Natural killer cell (primary cell): ENCODE measurements around the gene PRMT7. TPM values are rescaled to one million over a fixed set of nuclear protein-coding genes. Genes with fewer than 3 reads are reported as not detected.
A peak's percentile ranks its signal among the peaks of the same experiment; 100 is the strongest.

Source experiments
- ATAC-seq, 3 donors: fragments of 150-1000 bp in 2 of 3; fragments of 200-7000 bp in 1 of 3; cut with Tn5 transposase; 1 replicate in 1 of 3; 2 replicates in 2 of 3; pipeline ENCODE4 v1.10.0; 2021; ENCODE audit warnings: mild to moderate bottlenecking in 2 of 3, moderate library complexity in 2 of 3
- DNase-seq, 2 donors: peaks; one replicate each; pipeline versions ENCODE4 v3.0.0 to v3.0.0-alpha.2; 2013 to 2021; ENCODE audit warnings: mixed read lengths in 1 of 2
- H3K27ac ChIP-seq: one replicate; pipeline ENCODE4 v1.5.1; 2013; ENCODE audit warnings: mild to moderate bottlenecking, low read length
- H3K27me3 ChIP-seq: one replicate; pipeline ENCODE4 v1.6.1; 2013; ENCODE audit warnings: low read length; ENCODE audit not compliant: control insufficient read depth, insufficient read depth
- H3K36me3 ChIP-seq: one replicate; pipeline ENCODE4 v1.6.1; 2013; ENCODE audit warnings: low read length; ENCODE audit not compliant: control insufficient read depth, insufficient read depth
- H3K4me1 ChIP-seq: one replicate; pipeline ENCODE4 v1.6.1; 2013; ENCODE audit warnings: low read length; ENCODE audit not compliant: control insufficient read depth, insufficient read depth
- H3K4me3 ChIP-seq: one replicate; pipeline ENCODE4 v1.5.1; 2013; ENCODE audit warnings: low read length
- H3K9me3 ChIP-seq: one replicate; pipeline ENCODE4 v1.6.1; 2013; ENCODE audit warnings: low read length; ENCODE audit not compliant: control insufficient read depth, insufficient read depth
- H3K27ac Mint-ChIP-seq, 2 donors: one replicate each; pipeline ENCODE4 v1.8.0; 2022; ENCODE audit warnings: mild to moderate bottlenecking in 2 of 2, mixed read lengths in 2 of 2, moderate library complexity in 1 of 2
- H3K27me3 Mint-ChIP-seq, 2 donors: one replicate each; pipeline ENCODE4 v1.8.0; 2022; ENCODE audit warnings: low read depth in 2 of 2, mixed read lengths in 2 of 2
- H3K36me3 Mint-ChIP-seq: one replicate; pipeline ENCODE4 v1.8.0; 2022; ENCODE audit warnings: mixed read lengths
- H3K4me1 Mint-ChIP-seq, 2 donors: one replicate each; pipeline ENCODE4 v1.8.0; 2022; ENCODE audit warnings: mixed read lengths in 2 of 2
- H3K4me3 Mint-ChIP-seq: one replicate; pipeline ENCODE4 v1.8.0; 2022; ENCODE audit warnings: mild to moderate bottlenecking, moderate library complexity, mixed read lengths
- H3K9me3 Mint-ChIP-seq, 2 donors: one replicate each; pipeline ENCODE4 v1.8.0; 2022; ENCODE audit warnings: mixed read lengths in 2 of 2
- WGBS: methylation state at CpG from one replicate; pipeline ENCODE4 v1.1.7; 2013; ENCODE audit warnings: missing lambda C conversion rate; ENCODE audit not compliant: insufficient coverage; 5-methylcytosine and 5-hydroxymethylcytosine counted together
- intact Hi-C: fragments of 100-400 bp; cut with micrococcal nuclease; formaldehyde crosslinking; loops from one replicate; pipeline ENCODE4 v1.14.2; 2022
- total RNA-seq, 4 donors: library from RNA; stranded (reverse); fragments of 120-200 nt in 1 of 4; gene quantifications; one replicate each; pipeline versions ENCODE4 v1.2.3 to v1.2.4, GENCODE V29; 2013 to 2022
- TF ChIP-seq, protein P1 (sequence below): fragments of 200-600 bp; IDR thresholded peaks from one replicate; pipeline ENCODE4 v1.8.0; 2022; ENCODE audit warnings: antibody characterized with exemption

The PRMT7 gene
- total RNA-seq, 3 donors from 2014 or later (not counting 1 experiment from before 2014, with no cell fraction given) = 60.7 to 84.7 (median 68.2) TPM

DNA sequence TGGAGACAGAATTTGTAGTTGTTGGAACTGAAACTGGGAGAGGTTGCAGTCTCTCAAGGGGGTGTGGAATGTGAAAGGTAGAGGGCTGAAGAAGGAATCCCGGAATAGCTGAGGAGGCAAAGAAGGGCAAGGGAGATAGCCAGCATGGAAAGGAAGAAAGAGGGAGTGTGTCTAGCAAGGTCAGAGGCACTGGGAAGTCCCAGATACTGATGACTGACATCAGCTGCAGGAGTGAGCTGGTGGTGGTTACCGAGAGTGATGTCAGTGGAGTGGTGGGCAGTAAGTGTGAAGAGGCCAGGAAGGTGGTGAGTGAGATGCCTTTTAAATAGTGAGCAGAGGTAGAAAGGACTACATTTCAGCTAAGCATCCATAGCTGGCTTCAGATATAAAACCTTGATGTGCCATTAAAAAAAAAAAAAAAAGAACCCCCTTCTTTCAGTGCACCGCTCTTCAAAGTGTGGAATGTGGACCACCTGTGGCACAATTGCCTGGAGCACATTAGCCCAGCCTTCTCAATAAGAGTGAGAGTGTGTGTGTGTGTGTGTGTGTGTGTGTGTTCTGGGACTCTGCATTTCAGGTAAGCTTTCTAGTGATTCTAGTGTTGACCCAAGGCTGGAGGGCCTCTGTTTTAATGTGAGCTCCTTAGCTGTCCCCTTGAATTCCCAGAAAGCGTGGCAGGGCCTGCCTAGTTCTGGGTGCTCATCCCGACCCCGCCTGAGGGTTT is 8.5 kb downstream of the PRMT7 start:
- Mint-ChIP-seq H3K9me3 (no peaks in the 10 kb centered on the region), H3K4me1 (peaks cover 17 to 23% of the 10 kb centered on the region in 2 donors), H3K27ac (peak overlapping the region; percentile 85 to 86), H3K4me3 (peak overlapping the region; percentile 33), H3K36me3 (no peaks in the 10 kb centered on the region), H3K27me3 (no peaks in the 10 kb centered on the region)
- 67% methylated on average over 3 of the region's 6 CpGs for WGBS
- intact Hi-C loops = loop anchor here (10.0 kb wide), 2 partner anchors 235 to 755 kb away; partner anchors contain the start of genes CTCF and NFATC3
- no peak overlapping the region for H3K4me3 ChIP-seq
- H3K36me3 ChIP-seq = peaks cover 45% of the 10 kb centered on the region
- H3K4me1 ChIP-seq = peaks cover 11% of the 10 kb centered on the region
- peak; percentile 89 to 100 (median 99) for ATAC-seq
- TF ChIP-seq, protein P1, sequence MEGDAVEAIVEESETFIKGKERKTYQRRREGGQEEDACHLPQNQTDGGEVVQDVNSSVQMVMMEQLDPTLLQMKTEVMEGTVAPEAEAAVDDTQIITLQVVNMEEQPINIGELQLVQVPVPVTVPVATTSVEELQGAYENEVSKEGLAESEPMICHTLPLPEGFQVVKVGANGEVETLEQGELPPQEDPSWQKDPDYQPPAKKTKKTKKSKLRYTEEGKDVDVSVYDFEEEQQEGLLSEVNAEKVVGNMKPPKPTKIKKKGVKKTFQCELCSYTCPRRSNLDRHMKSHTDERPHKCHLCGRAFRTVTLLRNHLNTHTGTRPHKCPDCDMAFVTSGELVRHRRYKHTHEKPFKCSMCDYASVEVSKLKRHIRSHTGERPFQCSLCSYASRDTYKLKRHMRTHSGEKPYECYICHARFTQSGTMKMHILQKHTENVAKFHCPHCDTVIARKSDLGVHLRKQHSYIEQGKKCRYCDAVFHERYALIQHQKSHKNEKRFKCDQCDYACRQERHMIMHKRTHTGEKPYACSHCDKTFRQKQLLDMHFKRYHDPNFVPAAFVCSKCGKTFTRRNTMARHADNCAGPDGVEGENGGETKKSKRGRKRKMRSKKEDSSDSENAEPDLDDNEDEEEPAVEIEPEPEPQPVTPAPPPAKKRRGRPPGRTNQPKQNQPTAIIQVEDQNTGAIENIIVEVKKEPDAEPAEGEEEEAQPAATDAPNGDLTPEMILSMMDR = no peak
- no peaks in the 10 kb centered on the region for H3K27me3 ChIP-seq
- peak; percentile 24 to 26 for DNase-seq
- H3K9me3 ChIP-seq = no peaks in the 10 kb centered on the region
- H3K27ac ChIP-seq = peak overlapping the region; percentile 44

DNA sequence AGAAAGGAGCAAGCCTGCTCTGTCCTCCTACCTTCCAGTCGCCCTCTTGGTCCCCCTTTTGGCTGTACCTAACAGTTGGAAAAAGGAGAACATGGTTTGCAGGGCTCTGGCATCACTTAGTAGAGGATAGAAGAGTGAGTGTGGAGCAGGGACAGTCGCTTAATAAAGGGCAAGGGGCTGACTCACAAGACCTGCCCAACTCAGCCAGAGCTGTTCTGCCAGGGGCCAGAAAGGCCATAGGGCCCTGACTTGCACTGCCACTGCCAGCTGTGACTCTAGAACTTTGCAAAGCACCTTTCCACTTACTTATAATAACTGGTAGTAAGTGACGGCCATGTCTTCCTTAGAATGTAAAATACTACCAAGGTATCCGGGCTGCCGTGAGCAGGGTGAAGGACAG is 13.5 kb downstream of the PRMT7 start:
- H3K9me3 ChIP-seq = no peaks in the 10 kb centered on the region
- H3K27ac ChIP-seq = no peak overlapping the region
- TF ChIP-seq, protein P1 = no peak
- no peaks in the 10 kb centered on the region for H3K9me3 Mint-ChIP-seq
- DNase-seq (no peak), ATAC-seq (no peak)
- peaks cover 13 to 15% of the 10 kb centered on the region in 2 donors for H3K4me1 Mint-ChIP-seq
- H3K4me3 ChIP-seq = no peak overlapping the region
- peaks cover 28% of the 10 kb centered on the region for H3K36me3 ChIP-seq
- no peak overlapping the region for H3K4me3 Mint-ChIP-seq
- WGBS = over 99% methylated on average over 5 of the region's 5 CpGs
- H3K27me3 ChIP-seq = no peaks in the 10 kb centered on the region
- no peaks in the 10 kb centered on the region for H3K27me3 Mint-ChIP-seq
- H3K4me1 ChIP-seq = peaks cover 7% of the 10 kb centered on the region
- H3K27ac Mint-ChIP-seq = no peak overlapping the region
- intact Hi-C loops = no loop called here
- H3K36me3 Mint-ChIP-seq = no peaks in the 10 kb centered on the region

DNA sequence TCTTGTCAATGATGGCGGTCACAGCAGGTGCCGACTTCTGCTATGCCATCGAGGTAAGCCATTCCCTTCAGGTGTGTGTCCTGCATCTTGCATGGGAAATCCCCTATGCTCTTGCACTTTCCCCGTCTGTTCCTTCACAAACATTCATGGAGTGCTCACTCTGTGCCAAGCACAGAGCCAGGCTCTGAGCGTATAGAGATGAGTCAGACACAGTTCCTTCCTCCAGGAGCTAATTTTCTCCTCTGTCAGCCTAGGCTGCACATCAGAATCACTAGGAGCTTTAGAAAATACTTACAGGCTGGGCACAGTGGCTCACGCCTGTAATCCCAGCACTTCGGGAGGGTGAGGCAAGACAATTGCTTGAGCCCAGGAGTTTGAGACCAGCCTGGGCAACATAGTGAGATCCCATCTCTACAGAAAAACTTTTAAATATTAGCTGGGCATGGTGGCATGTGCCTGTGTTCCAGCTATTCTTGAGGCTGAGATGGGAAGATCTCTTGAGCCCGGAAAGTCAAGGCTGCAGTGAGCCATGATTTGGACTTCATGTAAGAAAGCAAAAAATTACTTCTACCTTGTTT is 14.1 kb downstream of the PRMT7 start:
- ATAC-seq = no peak
- intact Hi-C loops = no loop called here
- no peak overlapping the region for H3K27ac Mint-ChIP-seq

More for the DNA sequence above, 14.1 kb downstream of the PRMT7 start:
- no peak overlapping the region for H3K4me3 ChIP-seq
- peaks cover 3% of the 10 kb centered on the region for H3K4me1 ChIP-seq
- DNase-seq = no peak
- Mint-ChIP-seq H3K4me1 (peaks cover 9 to 10% of the 10 kb centered on the region in 2 donors), H3K27me3 (no peaks in the 10 kb centered on the region), H3K4me3 (no peak overlapping the region), H3K9me3 (no peaks in the 10 kb centered on the region), H3K36me3 (no peaks in the 10 kb centered on the region)
- WGBS = 95% methylated on average over 8 of the region's 8 CpGs
- no peaks in the 10 kb centered on the region for H3K9me3 ChIP-seq
- H3K27ac ChIP-seq = no peak overlapping the region
- peaks cover 28% of the 10 kb centered on the region for H3K36me3 ChIP-seq
- no peaks in the 10 kb centered on the region for H3K27me3 ChIP-seq
- TF ChIP-seq, protein P1 = no peak
